ENCODE measurements around the gene PIAS4.

Gene PIAS4

DNA sequence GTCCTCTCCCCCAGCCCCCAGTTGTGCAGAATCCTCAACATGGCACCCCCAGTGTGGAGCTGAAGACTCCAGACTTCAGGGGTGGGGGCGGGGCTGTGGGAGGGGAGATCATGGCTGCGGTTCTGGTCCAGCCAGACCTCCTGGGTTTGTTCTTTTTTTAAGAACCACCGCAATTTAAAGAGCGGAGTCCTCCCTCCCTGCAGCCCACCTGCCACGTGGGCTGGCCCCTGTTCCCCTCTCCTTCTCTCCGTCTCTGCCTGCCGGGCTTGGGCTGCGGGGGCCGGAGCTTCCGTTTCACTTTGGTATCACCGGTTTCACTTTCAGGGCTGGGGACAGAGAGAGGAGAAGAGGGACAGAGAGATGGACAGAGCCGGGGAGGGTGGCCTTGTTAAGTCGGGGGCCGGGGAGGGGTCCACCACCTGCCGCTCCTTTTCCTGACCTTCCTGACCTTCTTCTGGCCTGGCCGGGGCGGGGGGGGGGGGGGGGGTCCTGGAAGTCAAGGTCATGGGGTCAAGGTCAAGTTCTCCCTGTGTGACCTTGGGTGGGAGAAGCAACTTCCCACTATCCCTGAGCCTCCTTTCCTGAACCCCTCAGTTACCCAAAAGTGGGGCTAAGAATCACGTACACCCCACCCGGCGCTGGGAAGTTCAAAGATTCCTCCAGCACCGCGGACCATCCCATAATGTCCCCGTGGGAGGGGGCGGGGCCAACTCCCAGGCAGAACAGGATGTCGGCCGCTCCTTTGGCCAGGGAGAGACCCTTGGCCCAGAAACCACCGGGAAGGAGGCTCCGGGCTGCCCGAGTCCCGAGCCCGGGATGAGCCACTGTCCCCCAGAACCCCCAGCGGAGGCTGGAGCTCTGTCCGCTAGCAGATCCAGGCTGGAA, 70.5 kb downstream of the PIAS4 start:
- DNase-seq (ENCODE audit: low read depth): no peak

GRCh38 chr19:4080473-4080872, 72.9 kb downstream of the PIAS4 start:
- no peak for DNase-seq (ENCODE audit: low read depth)

GRCh38 chr19:4081441-4082129, 74.0 kb downstream of the PIAS4 start:
- no peak for DNase-seq (ENCODE audit: low read depth)

DNA sequence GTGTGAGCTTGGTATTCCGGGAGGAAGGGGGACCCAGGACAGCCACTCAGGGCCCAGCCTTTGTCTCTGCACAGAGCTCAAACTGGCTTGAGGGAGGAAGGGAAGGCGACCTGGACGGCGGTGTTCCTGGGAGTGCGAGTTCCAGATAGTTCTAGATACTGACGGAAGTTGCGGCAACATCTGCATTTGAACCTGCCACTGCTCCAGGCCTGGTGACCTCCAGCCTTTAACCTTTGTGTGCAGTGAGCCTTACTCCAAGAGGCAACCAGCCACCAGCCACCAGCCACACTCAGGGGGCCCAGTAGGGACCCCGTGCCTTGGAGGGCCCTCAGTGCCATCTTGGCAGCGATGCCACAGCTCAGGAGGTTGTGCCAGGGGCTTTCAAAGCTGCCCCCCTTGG, 74.6 kb downstream of the PIAS4 start:
- no peak for DNase-seq (ENCODE audit: low read depth)

- no peak for DNase-seq (ENCODE audit: low read depth)
Measured at GRCh38 chr19:4083677-4084546, 76.4 kb downstream of the PIAS4 start.

DNA sequence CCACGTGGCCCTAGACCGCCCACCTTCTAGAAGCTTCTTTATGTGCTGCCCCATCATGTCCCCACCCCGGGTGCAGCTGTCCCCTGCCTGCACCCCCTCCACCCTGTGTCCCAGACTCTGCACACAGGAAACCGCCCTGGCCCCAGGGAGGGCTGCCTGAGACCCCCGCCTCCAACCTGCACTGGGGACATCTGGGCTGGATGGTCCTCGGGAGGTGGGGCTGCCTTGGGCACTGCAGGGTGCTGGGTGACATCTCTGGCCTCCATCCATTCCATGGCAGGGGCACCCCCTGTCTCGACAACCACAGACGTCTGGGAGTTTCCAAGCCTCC, 77.0 kb downstream of the PIAS4 start:
- no peak for DNase-seq (ENCODE audit: low read depth)

DNA sequence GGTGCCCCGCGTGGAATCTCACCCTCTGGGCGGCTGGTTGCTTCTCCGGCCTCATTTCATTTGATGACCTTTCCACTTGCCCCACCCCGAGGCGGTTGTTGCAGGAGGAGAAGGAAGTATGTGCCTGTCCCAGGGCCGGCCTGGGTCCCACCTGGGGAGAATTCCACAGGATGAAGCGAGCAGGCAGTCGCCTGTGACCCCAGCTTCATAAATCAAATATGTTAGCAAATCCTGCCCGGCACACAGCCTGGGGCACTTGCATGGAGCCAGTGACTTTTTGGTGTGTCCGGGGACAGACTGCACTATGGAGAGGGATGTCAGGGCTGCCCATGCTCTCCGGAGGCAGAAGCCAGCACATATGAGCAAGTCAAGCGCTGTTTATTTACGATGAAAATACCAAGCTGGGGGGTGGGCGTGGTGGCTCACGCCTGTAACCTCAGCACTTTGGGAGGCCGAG, 78.9 kb downstream of the PIAS4 start:
- DNase-seq (ENCODE audit: low read depth): no peak

DNA sequence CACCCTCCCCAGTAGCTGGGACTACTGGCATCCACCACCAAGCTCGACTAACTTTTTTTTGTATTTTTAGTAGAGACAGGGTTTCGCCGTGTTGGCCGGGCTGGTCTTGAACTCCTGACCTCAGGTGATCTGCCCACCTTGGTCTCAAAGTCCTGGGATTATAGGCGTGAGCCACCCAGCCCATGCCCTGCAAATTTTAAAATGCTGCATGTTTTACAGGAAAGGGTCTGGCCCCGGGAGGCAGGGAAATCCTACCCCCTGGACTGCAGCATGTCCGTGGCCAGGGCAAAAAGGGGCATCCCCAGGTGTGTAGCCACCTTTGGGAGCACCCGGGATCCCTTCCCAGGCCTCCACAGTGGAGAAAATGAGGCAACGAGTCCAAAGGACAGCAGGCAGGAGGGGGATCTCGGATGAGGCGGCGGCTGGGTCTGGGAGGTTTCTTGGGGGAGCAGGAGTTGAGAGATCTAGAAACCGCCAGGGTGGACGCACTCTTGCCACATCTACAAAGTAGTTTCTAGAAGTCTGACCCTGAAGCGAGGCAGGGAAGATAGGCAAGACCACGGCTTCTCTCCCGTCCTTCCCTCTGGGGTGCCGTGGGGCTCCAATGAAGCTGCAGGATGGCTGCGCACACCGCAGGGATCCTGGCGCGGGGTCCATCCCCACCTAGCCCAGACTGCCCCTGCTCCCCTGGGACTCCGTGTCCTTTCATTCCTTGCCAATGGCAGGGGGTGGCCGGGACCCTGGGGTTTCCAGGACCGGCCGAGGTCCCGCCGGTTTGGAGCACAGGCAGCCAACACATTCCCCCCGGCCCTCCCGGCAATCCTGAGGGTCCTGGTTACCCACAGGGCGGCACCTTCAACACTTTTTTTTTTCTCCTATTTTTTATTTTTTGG, 80.5 kb downstream of the PIAS4 start:
- DNase-seq (ENCODE audit: low read depth): no peak

GRCh38 chr19:4088975-4089374, 81.4 kb downstream of the PIAS4 start:
- no peak for DNase-seq (ENCODE audit: low read depth)

All from T follicular helper cell (primary cell).